Measurements from ENCODE around the gene SYCE1.

DNA sequence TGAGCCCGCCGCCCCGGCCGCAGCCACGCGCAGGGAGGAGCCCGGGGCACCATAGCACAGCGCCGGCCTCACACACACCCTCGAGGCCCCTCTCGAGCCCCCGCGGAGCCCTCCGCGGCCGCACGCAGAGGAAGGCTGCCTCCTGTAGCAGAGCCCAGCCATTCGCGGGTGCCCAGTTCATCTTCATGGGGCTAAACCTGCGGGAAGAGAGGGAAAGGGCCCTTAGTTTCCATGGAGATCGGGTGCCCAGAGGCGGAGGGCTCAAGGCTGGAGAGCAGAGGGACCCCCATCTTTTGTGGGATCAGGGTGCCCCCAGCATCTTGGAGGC is 2.9 kb upstream of the SYCE1 start:
- TF ChIP-seq POLR2A (IDR thresholded peaks at IDR 0.05) (no peak), POLR2AphosphoS5 (IDR thresholded peaks at IDR 0.05) (no peak), EP300 (IDR thresholded peaks at IDR 0.05) (no peak)
- TF ChIP-seq, protein P1, sequence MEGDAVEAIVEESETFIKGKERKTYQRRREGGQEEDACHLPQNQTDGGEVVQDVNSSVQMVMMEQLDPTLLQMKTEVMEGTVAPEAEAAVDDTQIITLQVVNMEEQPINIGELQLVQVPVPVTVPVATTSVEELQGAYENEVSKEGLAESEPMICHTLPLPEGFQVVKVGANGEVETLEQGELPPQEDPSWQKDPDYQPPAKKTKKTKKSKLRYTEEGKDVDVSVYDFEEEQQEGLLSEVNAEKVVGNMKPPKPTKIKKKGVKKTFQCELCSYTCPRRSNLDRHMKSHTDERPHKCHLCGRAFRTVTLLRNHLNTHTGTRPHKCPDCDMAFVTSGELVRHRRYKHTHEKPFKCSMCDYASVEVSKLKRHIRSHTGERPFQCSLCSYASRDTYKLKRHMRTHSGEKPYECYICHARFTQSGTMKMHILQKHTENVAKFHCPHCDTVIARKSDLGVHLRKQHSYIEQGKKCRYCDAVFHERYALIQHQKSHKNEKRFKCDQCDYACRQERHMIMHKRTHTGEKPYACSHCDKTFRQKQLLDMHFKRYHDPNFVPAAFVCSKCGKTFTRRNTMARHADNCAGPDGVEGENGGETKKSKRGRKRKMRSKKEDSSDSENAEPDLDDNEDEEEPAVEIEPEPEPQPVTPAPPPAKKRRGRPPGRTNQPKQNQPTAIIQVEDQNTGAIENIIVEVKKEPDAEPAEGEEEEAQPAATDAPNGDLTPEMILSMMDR (IDR thresholded peaks at IDR 0.05) = no peak

Measured in suprapubic skin (tissue), 4 donors.